Neural crest cell (in vitro differentiated cells): ENCODE data around the gene LPA. TPM values are rescaled to one million over a fixed set of nuclear protein-coding genes. Genes with fewer than 3 reads are reported as not detected.
"Not testable (repeated sequence)": the region's sequence is repeated elsewhere in the genome, so short reads cannot be mapped to it uniquely, and the experiment has no call there.

Experiments
- DNase-seq: peaks from one replicate; pipeline ENCODE4 v3.0.0; 2021; ENCODE audit warnings: low read depth, mixed read lengths, low spot score
- H3K27ac Mint-ChIP-seq: one replicate; pipeline ENCODE4 v1.8.0; 2021; ENCODE audit warnings: mild to moderate bottlenecking, mixed read lengths; ENCODE audit not compliant: unreplicated experiment
- H3K27me3 Mint-ChIP-seq: 2 replicates; pipeline ENCODE4 v1.8.0; 2021; ENCODE audit warnings: low read depth, mild to moderate bottlenecking, mixed read lengths
- H3K36me3 Mint-ChIP-seq: 2 replicates; pipeline ENCODE4 v1.8.0; 2021; ENCODE audit warnings: low read depth, mild to moderate bottlenecking, mixed read lengths
- H3K4me1 Mint-ChIP-seq: 2 replicates; pipeline ENCODE4 v1.8.0; 2021; ENCODE audit warnings: mixed read lengths
- H3K4me3 Mint-ChIP-seq: one replicate; pipeline ENCODE4 v1.8.0; 2021; ENCODE audit warnings: mild to moderate bottlenecking, mixed read lengths
- H3K9me3 Mint-ChIP-seq: 2 replicates; pipeline ENCODE4 v1.8.0; 2021; ENCODE audit warnings: mixed read lengths
- total RNA-seq: library from RNA; stranded (reverse); gene quantifications from 2 replicates; pipeline ENCODE4 v1.2.1, GENCODE V29; 2021
- TF ChIP-seq, protein P1 (sequence below): fragments of 200-600 bp; sonication (generic); conservative IDR thresholded peaks from 2 replicates; pipeline ENCODE4 v1.5.0; 2021; ENCODE audit warnings: antibody characterized with exemption, mild to moderate bottlenecking

The LPA gene
- total RNA-seq, 1 donor from 2014 or later: 0.65 TPM

DNA sequence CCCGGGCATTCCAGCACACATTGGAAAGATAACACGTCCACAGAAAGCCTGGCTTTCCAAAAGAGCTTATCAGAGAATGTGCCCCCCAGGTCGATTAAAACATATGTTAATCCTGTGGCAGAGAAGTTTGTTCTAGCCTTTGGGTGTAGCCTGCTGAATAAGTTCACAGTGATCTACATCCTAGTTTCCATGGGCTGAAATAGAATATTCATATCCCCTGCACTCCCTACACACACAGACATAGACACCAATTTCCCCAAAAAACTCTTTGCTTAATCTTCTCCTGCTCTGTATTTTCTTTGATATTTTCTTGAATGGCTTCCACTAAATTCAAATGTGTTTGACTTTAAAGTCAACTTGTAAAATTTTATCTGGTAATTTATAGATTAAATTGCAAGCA, 1.6 kb downstream of the LPA start:
- peaks cover 26% of the 10 kb centered on the region for H3K27me3 Mint-ChIP-seq
- no peak overlapping the region for H3K4me3 Mint-ChIP-seq
- no peaks in the 10 kb centered on the region for H3K36me3 Mint-ChIP-seq
- no peaks in the 10 kb centered on the region for H3K4me1 Mint-ChIP-seq
- DNase-seq: no peak
- peaks cover 2% of the 10 kb centered on the region for H3K9me3 Mint-ChIP-seq
- TF ChIP-seq, protein P1, sequence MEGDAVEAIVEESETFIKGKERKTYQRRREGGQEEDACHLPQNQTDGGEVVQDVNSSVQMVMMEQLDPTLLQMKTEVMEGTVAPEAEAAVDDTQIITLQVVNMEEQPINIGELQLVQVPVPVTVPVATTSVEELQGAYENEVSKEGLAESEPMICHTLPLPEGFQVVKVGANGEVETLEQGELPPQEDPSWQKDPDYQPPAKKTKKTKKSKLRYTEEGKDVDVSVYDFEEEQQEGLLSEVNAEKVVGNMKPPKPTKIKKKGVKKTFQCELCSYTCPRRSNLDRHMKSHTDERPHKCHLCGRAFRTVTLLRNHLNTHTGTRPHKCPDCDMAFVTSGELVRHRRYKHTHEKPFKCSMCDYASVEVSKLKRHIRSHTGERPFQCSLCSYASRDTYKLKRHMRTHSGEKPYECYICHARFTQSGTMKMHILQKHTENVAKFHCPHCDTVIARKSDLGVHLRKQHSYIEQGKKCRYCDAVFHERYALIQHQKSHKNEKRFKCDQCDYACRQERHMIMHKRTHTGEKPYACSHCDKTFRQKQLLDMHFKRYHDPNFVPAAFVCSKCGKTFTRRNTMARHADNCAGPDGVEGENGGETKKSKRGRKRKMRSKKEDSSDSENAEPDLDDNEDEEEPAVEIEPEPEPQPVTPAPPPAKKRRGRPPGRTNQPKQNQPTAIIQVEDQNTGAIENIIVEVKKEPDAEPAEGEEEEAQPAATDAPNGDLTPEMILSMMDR: no peak
- H3K27ac Mint-ChIP-seq: no peak overlapping the region

DNA sequence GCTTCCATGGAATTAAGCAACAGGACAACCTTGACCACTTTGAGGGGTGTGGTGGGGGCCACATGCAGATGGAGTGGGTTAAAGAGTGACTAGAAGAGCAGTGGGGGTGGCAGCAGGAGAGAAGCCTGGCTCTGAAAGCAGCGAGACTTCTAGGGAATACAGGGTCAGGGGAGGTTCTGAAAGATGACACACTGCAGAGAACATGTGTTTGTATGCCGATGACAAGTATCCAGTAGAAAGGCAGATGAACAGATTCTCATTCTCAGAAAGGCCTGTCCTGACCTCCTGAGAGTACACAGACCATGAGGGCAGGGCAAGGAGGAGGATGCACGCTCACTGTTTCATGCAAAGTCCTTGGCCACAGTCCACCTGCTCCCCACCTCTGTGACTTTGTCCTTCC, 2.9 kb downstream of the LPA start:
- no peaks in the 10 kb centered on the region for H3K36me3 Mint-ChIP-seq
- TF ChIP-seq, protein P1: no peak
- H3K27ac Mint-ChIP-seq: no peak overlapping the region
- DNase-seq: no peak
- no peaks in the 10 kb centered on the region for H3K4me1 Mint-ChIP-seq
- H3K4me3 Mint-ChIP-seq: no peak overlapping the region
- H3K27me3 Mint-ChIP-seq: peaks cover 18% of the 10 kb centered on the region
- H3K9me3 Mint-ChIP-seq: peaks cover 6% of the 10 kb centered on the region

DNA sequence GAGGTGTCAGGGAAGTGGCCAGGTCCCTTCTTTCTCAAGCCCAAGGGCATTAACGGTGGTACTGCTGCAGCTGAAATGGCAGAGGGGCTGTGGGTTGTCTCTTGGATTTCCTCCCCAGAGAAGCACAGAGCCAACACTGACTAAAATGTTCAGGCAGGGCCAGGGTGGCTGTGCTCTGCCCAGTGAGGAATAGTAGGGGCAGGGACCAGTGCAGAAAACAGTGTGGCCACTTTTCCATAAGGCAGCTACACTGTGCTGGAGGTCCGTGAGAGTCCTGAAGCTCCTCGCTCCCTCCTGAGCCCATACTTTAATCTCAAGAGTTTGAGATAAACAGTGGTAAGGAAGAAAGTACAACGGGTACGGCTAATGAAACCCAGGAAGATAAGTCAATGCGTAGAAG, 4.5 kb downstream of the LPA start:
- TF ChIP-seq, protein P1: no peak
- peaks cover 10% of the 10 kb centered on the region for H3K9me3 Mint-ChIP-seq
- no peaks in the 10 kb centered on the region for H3K36me3 Mint-ChIP-seq
- H3K27me3 Mint-ChIP-seq: peaks cover 18% of the 10 kb centered on the region
- no peak overlapping the region for H3K27ac Mint-ChIP-seq
- H3K4me3 Mint-ChIP-seq: no peak overlapping the region
- no peaks in the 10 kb centered on the region for H3K4me1 Mint-ChIP-seq
- no peak for DNase-seq

DNA sequence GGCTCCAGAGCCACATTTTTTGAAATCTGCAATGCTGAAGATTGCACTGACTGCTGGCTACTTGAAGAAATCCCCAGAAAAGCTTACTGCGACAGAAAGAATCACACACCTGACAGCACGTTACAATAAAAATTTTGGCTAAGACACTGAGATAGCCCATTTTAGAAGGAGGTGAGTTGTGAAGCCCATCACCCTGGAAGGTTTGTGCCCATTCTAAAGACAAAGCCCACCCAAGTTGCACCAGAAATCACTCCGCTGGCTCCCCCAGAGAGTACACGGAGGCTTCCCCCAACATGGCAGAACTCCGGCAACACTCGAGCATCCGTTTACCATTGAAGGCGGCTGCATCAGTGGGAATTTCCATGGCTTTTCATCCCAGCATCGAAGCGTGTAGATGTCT, 29.4 kb downstream of the LPA start:
- DNase-seq: no peak
- TF ChIP-seq, protein P1: no peak
- no peaks in the 10 kb centered on the region for H3K36me3 Mint-ChIP-seq
- H3K4me1 Mint-ChIP-seq: no peaks in the 10 kb centered on the region
- H3K27ac Mint-ChIP-seq: no peak overlapping the region
- no peaks in the 10 kb centered on the region for H3K9me3 Mint-ChIP-seq
- no peaks in the 10 kb centered on the region for H3K27me3 Mint-ChIP-seq
- no peak overlapping the region for H3K4me3 Mint-ChIP-seq

DNA sequence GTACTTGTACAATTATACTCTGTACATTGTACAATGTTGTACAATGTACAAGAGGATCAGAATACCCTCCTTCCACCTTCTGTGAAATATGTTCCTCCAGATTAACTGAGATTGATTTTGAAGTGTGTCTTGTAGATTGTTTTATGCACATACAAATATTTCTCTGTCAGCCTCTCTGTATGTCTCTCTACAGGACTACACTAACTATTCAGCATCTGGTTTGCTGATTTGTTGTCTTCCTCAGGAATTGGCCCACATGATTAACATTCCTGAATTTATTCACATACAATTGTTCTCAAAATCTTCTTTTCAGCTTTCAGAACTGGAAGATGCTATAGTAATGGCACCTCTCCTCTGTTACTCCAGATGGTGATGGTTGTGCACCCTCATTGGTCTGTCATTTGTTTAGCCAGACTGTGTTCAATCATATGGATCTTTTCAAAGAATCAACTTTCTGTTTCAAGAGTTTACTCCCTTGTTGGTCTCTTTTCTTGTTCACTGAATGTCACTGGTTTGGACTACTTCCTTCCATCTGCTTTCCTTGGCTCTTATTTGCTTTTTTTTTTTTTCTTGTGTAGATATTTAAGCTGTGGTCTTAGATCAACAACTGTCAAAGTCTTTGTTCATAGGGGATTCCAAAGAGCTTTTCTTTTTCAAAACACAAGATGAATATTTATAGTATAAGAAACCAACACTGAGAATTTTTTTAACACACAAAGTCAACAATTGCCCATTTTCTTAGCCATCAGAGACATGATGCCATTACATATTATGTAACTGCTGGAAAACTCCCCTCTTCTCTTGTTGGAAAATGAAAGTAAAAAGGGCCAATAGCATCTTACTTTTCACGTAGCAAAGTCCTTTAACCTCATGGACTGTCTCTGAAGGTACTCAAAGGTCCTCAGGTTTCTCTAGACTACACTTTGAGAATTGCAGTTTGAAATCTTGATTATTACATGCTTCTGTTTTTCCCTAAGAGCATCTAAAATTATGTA, 67.9 kb downstream of the LPA start:
- Mint-ChIP-seq H3K27ac (no peak overlapping the region), H3K9me3 (peaks cover 5% of the 10 kb centered on the region), H3K4me3 (no peak overlapping the region), H3K27me3 (peaks cover 46% of the 10 kb centered on the region), H3K4me1 (no peaks in the 10 kb centered on the region), H3K36me3 (no peaks in the 10 kb centered on the region)
- no peak for DNase-seq
- TF ChIP-seq, protein P1: no peak

DNA sequence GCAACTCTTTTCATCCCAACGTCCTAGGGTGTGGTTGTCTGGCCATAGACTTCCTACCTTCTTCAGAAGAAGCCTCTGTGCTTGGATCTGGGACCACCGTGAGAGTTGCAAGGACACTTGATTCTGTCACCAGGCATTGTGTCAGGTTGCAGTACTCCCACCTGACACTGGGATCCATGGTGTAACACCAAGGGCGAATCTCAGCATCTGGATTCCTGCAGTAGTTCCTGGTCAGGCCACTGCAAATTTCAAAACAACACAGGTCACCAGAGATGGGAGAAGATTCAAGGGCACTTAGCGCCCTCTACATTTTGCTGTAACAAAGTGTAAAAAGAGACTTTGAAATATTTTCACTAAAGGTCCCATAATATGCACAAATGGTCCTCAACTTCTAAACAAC, 68.8 kb downstream of the LPA start:
- H3K4me3 Mint-ChIP-seq, H3K4me1 Mint-ChIP-seq, H3K36me3 Mint-ChIP-seq, H3K9me3 Mint-ChIP-seq, DNase-seq, H3K27ac Mint-ChIP-seq: not testable (repeated sequence)
- peaks cover 55% of the 10 kb centered on the region for H3K27me3 Mint-ChIP-seq
